Cerebellar cortex (tissue), 1 donor: ENCODE data around the gene PIGU.
"Not testable (repeated sequence)": the region's sequence is repeated elsewhere in the genome, so short reads cannot be mapped to it uniquely, and the experiment has no call there.

ENCODE experiments used
- DNase-seq: peaks from one replicate; pipeline ENCODE4 v3.0.0-alpha.2; 2015; ENCODE audit warnings: low spot score

The PIGU gene

DNA sequence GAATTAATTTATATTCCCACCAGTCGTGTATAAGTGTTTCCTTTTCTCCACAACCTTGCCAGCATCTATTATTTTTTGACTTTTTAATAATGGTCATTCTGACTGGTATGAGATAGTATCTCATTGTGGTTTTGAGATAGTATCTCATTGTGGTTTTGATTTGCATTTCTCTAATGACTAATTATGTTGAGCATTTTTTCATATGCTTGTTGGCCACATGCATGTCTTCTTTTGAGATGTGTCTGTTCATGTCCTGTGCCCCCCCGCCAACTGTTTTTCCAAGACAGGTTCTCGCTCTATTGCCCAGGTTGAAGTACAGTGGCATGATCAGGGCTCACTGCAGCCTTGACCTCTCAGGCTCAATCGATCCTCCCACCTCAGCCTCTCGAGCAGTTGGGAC is 15.1 kb downstream of the PIGU start:
- DNase-seq, result not testable (repeated sequence)

DNA sequence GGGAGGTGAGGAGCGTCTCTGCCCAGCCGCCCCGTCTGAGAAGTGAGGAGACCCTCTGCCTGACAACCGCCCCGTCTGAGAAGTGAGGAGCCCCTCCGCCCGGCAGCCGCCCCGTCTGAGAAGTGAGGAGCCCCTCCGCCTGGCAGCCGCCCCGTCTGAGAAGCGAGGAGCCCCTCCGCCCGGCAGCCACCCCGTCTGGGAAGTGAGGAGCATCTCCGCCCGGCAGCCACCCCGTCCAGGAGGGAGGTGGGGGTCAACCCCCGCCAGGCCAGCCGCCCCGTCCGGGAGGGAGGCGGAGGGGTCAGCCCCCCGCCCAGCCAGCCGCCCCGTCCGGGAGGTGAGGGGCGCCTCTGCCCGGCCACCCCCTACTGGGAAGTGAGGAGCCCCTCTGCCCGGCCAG is 18.2 kb downstream of the PIGU start:
- DNase-seq, result not testable (repeated sequence)

DNA sequence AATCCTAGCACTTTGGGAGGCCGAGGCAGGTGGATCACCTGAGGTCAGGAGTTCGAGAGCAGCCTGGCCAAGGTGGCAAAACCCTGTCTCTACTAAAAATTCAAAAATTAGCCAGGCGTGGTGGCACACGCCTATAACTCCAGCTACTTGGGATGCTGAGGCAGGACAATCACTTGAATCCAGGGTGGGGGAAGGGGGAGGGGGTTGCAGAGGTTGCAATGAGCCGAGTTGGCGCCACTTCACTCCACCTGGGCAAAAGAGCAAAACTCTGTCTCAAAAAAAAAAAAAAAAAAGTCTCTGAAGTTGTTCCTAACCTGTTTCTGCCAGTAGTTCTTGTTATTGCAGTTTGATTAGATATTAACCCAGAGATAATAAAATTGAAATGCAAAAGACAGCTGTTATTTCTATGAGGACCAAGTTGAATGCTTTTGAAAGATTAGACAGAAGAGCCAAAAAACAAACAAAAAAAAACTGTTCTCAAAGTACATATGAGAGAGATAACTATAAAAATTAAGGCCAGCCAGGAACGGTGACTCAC is 22.6 kb downstream of the PIGU start:
- no peak for DNase-seq

DNA sequence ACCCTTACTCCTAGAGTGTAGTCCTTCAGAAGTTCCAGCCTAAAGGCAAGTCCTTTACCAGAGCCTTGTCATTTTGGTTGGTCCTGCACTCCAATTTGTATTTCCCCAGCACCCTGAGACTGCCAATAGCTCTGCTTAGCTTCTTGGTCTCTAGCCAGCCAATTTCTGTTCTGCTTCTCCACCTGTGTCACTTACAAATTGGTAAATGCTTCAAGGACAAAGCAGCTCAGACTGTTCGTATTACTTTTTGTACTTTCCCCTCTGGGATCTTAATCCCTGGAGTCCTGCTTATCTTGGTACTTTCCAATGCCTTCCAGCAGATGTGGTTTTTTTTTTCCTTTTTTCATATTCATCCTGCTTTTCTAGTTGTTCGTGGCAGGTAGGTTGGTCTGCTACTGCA is 25.7 kb downstream of the PIGU start:
- DNase-seq, result no peak

DNA sequence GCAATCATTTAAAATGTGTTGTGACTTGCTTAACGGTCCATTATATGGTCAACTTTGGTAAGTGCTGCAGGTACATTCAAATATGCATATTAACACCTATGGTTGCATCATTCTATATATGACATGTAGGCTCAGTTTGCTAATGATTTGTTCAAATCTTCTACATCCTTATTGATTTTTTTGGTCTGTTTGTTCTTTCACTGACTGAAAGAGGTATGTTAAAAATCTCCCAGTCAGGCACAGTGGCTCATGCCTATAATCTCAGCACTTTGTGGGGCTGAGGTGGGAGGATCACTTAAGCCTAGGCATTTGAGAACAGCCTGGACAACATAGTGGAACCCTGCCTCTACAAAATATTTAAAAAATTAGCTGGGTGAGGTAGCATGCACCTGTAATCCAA is 29.2 kb downstream of the PIGU start:
- no peak for DNase-seq

DNA sequence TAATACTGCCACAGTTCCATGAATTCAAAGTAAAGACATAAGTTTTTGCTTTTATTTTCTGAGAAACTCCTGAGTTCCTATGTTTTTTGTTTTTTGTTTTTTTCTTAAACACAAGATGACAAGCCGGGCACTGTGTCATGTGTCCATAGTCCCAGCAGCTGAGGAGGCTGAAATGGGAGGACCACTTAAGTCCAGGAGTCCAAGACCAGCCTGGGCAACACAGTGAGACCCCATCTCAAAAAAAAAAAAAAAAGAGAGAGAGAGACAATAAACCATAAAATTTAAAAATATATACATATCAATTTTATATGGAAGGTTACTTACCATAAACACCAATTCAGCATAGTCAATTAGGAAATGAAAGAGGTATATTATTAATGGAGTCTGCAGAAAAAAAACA is 31.9 kb downstream of the PIGU start:
- DNase-seq, result no peak

DNA sequence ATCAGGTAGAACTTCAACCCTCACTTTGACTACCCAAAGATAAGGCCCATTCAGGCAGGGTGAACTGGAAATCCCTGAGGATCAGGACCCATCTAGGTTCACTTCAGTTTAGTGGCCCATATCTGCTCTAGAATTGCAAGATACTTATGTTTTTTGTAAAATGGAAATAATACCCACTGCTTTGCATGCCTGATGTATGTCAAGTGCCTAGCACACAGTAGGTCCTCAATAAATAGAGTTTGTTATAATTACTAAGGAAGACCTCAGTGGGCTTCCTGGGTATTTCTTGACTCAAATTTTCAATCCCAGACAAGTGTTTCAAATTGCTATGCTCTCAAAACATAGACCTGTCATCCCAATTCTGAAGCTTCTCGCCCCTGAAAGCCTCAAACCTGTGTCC is 32.5 kb downstream of the PIGU start:
- DNase-seq, result no peak

DNA sequence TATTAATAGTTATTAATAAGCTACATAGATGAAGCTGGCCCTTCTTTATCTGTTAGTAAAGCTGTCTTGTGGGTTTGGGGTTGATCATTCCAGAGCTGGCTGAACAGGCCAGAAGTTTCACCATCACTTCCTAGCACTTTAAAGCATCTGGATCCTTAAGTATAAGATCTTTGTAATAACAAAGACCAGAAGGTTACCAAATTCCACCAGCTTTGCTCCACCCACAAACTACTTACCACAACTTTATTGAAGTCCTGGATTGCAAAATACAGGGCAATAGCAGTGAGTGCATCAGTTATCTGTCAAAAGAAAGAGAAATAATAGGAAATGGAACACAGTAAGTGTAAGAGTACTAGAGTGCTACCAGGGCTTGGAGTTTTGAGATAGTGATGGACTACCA is 33.0 kb downstream of the PIGU start:
- no peak for DNase-seq

DNA sequence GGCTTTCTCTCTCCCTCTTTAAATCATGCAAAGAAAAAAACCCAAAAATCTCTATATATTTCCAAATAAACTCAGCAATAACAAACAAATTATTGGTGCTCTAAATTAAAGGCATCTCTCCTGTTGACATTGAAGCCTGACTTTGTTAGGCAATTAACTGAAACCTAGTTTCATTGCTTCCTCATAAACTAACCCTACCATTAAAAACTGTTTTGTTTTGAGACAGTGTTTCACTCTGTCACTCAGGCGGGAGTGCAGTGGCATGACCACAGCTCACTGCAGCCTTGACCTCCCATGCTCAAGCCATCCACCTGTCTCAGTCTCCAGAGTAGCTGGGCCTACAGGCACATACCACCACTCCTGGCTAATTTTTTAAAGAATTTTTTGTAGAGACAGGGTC is 34.9 kb downstream of the PIGU start:
- DNase-seq, result no peak

DNA sequence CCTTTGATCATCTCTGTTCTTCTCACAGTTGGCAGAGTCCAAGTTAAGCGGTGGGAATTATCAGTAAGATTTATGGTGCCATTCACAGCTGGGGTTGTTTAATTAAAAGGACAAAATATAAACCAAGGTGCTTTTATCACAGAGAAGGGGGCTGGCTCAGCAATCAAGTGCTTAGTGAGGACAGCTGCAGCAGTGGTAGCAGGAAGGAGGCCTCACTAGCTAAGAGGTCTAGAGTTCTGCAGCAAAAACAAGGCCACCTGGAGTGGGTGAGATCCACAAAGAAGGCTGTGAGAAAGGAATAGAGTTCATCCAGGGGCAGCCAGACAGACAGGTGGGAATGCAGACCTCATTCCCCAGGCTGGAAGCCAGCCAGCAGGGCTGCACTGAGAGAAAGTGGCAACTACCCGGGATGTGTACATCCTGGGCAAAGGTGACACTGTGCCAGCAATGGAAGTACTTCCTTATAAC is 37.1 kb downstream of the PIGU start:
- DNase-seq, result no peak

DNA sequence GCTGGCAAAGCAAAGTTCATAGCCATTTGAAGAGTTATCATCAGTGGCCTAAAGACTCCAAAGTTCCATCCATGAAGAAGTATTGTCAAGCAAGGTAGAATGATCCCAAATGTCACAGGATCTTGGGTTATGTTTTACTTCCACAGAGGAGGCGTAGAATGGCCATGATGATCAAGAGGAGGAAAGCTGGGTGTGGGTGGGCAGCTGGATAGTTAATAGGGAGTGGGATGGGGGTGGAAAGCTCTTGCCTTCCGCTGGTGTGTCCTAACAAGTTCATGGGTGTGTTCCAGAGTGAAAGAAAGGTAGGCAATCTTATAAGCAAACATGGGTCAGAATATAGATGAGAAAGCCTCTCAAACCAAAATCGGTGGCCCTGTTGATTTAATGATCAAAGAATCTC is 38.4 kb downstream of the PIGU start:
- DNase-seq, result no peak

DNA sequence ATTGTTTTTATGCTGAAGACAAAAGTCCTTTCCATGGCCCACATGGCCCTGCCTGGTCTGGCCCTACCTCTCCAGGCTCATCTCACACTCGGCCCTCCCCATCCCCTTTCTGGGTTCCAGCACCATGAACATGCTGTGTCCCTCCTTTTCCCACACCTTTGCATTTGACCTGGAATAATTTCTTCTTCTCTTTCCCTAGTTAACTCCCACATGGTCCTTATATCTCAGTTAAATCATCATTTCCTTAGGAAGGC is 38.9 kb downstream of the PIGU start:
- DNase-seq, result no peak

DNA sequence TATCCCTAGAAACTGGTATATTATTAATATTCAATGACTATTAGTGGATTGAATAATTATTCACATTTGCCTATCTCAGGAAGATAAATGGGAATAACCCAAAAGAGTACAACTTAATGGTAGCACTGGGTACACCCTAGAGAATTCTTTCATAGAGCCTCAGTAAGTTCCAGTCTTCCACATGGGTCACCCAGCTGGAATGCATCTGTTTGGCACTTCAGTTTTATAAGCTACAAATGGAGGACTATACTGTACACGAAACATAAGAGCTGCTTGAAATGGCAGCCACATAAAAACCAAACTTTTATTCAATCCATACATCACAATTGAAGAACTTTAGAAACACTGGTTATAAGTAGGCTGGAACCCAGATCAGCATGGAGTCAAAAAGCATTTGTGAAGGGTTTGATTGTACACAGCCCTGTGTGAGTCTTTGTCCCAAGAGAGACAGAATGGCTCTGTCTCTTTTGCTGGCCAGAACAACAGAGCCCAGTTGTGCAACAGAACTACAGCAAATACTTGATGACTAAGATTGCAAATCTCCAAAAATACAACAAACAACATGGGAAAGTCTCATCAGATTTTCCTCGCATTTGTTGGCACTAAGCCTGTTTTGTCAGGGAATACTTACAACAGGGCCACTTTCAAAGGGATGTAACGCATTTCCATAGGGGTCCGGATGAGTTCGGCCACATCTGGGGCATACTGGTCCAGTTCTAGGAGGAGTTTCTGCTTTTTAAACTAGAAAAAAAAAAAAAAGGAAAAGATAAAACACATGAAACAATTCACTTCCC is 39.5 kb downstream of the PIGU start:
- no peak for DNase-seq

DNA sequence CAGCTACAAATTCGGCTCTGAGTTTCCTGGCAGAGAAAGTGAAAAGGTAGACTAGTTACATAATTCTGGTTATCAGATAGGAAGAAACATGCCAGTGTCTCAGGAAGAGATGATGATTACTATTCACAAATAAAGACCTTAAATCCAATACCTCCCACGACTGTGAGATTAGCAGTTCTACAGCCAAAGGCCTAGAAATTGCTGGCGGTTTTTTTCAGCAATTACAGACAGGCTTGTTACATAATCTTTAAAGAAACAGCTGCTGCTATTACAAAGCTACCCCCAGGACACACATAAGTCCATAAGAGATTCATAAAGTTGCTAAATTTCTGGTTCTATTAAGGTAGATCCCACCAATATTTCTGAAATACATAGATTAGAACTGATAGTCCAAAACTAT is 40.2 kb downstream of the PIGU start:
- DNase-seq, result no peak

DNA sequence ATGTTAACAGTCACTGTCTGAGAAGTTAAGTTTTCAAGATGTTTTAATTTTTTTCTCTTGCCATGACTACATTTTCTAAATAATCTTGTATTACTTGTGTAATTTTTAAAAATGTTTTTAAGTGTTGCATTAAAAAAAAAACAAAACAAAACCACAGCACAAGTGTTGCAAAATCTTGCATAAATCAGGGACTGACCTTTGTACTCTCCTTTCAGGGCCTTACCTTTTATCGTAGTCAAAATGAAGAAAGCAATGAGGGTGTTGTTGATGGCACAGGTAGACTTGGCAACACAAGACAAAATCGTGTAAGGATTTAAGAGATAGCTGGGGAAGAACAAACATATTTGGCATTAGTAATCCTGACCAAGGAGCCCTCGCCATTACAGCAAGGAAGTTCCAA is 42.5 kb downstream of the PIGU start:
- no peak for DNase-seq

DNA sequence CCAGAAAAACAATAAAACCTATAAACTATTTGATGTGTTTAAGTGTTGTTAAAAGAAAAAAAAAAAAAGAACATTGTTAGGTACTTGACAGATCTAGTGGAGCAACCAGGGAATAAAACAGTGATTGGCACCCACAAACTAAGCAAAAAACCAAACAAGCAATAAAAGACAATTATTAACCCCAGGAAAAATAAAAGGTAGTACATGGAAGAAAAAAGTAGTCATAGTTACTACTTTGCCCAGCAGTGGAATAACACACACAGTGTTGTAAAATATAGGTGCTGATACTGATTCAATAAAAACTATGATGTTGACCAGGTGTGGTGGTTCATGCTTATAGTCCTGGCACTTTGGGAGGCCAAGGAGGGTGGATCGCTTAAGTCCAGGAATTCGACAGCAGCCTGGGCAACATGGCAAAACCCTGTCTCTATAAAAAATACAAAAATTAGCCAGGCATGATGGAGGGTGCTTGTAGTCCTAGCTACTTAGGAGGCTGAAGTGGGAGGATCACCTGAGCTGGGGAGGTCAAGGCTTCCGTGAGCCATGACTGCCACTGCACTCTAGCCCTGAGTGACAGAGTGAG is 43.9 kb downstream of the PIGU start:
- DNase-seq, result no peak

DNA sequence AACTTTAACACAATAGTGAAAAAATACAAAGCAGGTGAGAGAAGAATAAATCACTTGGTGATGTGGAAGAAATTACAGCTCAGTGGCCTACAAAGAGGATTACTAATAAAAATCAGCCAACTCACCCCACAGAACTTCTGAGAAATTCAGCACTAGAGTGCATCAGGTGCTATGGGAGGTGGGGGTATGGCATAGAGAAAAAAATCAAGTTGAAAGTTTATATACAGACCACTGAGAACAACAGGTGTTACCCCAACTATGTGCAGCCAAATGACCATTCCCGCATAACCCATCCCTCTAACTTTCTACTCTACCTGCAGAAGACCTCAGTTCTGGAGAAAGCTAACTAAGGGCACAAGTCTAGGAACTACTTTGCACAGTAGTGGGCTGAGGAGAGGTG is 47.0 kb downstream of the PIGU start:
- DNase-seq, result no peak

DNA sequence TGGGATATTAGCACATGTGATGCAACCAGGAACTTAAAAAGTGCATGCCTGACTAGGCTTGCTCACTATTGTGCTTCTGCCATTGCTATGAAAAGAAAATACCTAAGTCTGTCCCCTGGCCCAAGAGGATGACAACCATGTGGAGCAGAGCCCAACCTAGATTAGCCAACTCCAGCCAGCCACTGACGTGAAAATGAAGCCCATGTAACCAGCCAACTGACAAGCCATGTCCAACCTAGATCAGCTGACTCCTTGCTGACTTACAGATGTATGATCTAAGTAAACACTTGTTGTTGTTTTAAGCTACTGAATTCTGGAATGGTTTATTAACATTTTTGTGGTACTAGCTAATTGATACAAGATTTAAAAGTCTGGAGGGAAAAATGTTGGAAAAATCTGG is 47.5 kb downstream of the PIGU start:
- DNase-seq, result no peak

DNA sequence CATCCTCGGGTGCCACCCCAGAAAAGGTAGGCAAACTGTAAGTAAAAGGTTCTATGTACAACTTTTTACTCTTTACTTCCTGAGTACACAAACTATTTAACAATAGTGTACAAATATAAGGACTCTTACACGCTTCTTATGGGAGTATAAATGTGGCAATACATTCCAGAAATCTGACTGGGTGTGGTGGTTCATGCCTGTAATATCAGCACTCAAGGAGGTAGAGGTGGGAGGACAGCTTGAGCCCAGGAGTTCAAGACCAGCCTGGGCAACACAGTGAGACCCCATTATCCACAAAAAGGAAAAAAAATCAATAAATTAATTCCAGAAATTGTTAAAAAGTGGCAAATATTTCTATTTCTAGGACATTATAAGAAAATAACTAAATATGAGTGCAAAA is 48.9 kb downstream of the PIGU start:
- DNase-seq, result no peak

DNA sequence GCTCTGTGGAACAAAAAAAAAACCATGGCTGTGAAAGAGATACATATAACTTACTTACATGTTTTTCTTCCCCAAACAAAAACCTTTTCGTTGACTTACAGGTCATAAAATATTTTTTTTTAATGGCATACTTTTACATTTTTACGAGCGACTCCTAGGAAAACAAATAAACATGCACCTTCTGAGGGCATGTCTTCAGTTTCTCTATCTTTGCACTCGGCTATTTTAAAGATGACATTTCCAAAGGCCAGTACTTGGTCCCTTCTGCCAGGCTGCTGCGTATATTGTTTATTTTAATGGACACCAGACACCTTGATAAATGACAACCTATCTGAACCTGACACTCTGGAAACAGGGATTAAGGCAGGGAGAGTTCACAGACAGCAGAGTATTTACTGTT is 49.4 kb downstream of the PIGU start:
- no peak for DNase-seq

DNA sequence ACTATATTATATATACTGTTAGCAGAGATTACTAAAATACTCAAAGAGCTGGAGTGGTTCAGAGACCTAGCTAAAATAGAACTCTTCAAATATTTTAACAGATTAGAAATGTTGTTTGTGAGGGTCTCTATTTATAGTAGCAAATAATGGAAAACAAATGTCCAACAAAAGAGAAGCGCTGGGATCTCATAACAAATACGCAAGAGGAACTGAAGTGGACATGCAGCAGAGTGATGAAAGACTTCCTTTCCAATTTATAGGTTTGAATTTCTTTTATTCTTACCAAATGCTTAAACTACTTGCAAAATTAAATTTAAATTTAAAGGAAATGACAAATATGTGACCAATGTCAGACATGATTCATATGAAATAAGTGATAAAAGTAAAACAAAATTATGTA is 49.9 kb downstream of the PIGU start:
- no peak for DNase-seq

DNA sequence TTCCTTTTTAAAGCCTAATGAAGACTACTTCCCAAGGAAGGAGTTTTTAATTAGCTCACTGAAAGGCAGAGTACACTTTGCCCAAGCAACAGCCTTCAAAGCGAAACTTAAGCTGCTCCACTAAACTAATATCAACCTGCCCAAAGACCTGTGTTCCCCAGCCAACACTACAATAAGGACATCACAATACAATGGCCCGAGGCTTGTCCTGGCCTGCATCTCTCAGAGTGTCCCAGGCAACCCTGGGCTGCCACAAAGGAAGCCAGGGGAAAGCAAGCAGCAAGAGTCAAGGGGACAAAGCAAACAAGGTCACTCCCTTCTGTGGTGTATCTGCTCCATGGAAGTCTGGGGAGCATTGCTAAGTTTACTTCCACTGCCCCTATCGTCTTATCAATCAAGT is 52.3 kb downstream of the PIGU start:
- DNase-seq, result no peak

DNA sequence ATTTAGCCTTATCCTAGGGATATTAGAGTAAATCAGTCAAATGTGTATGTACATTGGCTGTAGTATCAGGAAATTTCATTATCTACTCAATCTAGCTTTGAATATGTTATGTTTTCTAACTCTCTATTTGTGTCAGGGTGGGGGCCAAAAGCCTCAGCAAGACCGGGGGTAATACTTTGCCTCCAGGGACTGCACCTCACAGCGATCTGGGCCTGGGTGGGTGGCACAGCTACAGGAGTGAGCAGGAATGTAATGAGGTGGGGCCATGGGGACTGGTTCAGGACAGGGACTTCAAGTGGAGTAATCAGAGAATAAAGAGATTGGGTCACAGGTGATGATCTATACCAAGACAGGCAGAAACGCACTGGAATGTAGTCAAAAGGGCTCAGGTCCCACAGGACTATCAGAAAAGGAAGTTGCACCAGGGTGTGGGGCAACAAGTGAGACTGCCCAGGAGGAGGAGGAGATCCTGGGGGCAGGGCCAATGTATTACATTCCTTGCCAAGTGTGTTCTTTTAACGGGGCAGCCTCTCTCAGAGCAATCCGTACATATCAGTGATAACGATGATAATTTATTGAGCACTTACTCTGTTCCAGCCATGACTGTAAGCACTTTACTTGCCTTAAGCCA is 54.0 kb downstream of the PIGU start:
- DNase-seq, result no peak
